GM18526 (cell line): ENCODE measurements around the gene ZCCHC7.

Experiments
- POLR2A ChIP-seq: IDR thresholded peaks from 3 replicates; pipeline ENCODE4 v1.6.1; 2011; ENCODE audit not compliant: insufficient read length; ENCODE audit errors: extremely low read depth

Gene ZCCHC7

DNA sequence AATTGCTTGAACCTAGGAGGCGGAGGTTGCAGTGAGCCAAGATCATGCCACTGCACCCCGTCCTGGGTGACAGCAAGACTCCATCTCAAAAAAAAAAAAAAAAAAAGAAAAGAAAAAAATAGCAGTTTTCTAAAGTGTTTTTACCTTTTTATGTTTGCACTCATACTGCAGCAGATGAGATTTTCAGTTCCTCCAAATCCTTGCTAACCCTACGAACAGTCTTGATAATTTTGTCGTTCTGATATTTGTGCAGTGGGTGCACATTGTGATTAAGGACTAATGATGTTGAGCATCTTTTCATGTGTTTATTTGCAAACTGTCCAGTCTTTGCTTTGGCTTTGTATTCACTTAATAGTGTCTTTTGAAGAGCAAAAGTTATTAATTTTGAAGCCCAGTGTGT is 42.9 kb downstream of the ZCCHC7 start:
- no peak for TF ChIP-seq POLR2A

- no peak for TF ChIP-seq POLR2A
These were observed 45.3 kb downstream of the ZCCHC7 start for GRCh38 chr9:37165644-37166043.

GRCh38 chr9:37167456-37168047 is 47.2 kb downstream of the ZCCHC7 start:
- TF ChIP-seq POLR2A: no peak

DNA sequence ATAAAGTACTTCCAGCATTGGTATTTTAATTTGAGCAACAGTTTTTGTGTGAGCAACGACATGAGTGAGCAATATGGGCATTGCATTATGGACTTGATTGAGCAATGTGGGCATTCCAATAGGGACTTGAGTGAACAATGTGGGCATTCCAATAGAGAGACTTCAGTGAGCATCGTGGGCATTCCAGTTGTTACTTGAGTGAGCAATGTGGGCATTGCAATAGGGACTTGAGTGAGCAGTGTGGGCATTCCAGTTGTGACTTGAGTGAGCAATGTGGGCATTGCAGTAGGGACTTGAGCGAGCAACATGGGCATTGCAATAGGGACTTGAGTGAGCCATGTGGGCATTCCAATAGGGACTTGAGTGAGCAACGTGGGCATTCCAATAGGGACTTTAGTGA is 52.2 kb downstream of the ZCCHC7 start:
- TF ChIP-seq POLR2A: no peak

- TF ChIP-seq POLR2A: no peak
These were observed 53.9 kb downstream of the ZCCHC7 start for GRCh38 chr9:37174247-37174646.

- TF ChIP-seq POLR2A: no peak
These were observed 58.4 kb downstream of the ZCCHC7 start for GRCh38 chr9:37178742-37179141.

- TF ChIP-seq POLR2A: no peak
These were observed 59.2 kb downstream of the ZCCHC7 start for GRCh38 chr9:37179576-37179975.

DNA sequence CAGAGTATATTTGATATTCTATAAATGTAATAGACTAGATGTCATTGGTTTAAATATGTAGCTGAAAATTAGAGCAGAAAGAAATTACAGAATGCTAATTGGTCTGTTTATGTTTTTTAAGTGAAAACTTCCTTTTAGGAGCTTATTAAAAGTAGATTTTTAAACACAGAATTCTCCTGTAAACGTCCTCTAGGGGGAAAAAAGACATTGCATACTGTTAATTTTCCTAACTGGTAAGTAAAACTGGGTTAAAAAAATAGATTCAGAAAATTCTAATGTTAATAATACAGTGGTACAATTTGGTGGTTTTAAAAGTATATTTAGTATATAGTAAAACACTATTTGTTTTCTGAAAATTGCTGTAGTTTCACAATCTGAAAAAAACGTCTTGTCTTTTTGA is 59.8 kb downstream of the ZCCHC7 start:
- no peak for TF ChIP-seq POLR2A

- TF ChIP-seq POLR2A: no peak
These were observed 62.3 kb downstream of the ZCCHC7 start for GRCh38 chr9:37182718-37183117.

DNA sequence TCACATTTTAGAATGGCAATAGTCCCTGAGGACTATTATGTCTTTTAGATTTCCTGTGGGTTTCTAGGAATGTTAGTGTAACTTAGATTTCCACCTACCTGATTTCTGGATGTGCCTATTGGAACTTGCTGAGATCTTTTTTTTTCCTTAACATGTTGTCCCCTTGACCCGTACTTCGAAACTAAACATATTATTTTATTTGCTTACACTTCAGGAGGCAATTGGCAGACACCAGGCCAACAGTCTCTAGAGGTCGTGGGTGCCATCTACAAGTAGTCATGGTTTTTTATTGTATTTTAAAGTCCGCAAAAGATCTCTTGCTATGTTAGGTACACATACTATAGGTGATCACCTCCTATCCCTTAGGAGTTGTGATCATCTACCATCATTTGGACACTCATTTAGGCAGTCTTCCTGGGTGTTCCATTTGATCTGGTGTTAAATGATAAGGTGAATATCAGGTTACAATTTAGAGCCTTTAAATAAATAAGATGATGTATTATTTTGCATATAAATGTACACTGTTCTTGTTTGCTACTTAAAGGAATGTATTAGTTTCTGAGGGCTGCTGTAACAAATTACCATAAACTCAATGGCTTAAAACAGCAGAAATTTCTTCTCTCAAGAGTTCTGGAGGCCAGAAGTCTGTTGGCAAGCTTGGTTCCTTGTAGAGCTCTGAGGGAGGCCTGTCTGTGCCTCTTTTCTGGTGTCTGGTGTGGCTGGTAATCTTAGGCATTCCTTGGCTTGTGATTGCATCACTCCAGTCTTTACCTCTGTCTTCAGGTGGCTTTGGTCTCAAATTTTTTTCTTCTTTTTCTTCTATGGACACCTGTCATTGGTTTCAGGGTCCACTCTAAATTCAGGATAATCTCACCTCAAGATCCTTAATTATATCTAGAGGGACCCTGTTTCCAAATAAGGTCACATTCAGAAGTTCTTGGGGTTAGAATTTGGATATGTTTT is 64.8 kb downstream of the ZCCHC7 start:
- TF ChIP-seq POLR2A: no peak

- TF ChIP-seq POLR2A: peak; percentile 28
These were observed 66.9 kb downstream of the ZCCHC7 start for GRCh38 chr9:37187292-37187691.

GRCh38 chr9:37187713-37188439 is 67.5 kb downstream of the ZCCHC7 start:
- no peak for TF ChIP-seq POLR2A

GRCh38 chr9:37191403-37192089 is 71.2 kb downstream of the ZCCHC7 start:
- TF ChIP-seq POLR2A: no peak

GRCh38 chr9:37192803-37193202 is 72.4 kb downstream of the ZCCHC7 start:
- no peak for TF ChIP-seq POLR2A
